Fibroblast of mammary gland (primary cell): ENCODE measurements around the gene ADAMTSL3.
A peak's percentile ranks its signal among the peaks of the same experiment; 100 is the strongest.

Source experiments
- DNase-seq: peaks from one replicate; pipeline ENCODE4 v3.0.0-alpha.2; 2010; ENCODE audit warnings: low read depth
- H3K4me3 ChIP-seq: 2 replicates; pipeline ENCODE4 v1.5.1; 2011; ENCODE audit warnings: low read depth, mild to moderate bottlenecking, low read length, moderate library complexity; ENCODE audit not compliant: control insufficient read depth
- TF ChIP-seq, protein P1 (sequence below): conservative IDR thresholded peaks from 2 replicates; pipeline ENCODE4 v1.5.1; 2011; ENCODE audit warnings: low read depth, low read length, inconsistent platforms; ENCODE audit not compliant: control insufficient read depth, insufficient read depth

The ADAMTSL3 gene

GRCh38 chr15:83830381-83830780 is 176.5 kb downstream of the ADAMTSL3 start:
- H3K4me3 ChIP-seq, result no peak overlapping the region
- no peak for DNase-seq
- TF ChIP-seq, protein P1, sequence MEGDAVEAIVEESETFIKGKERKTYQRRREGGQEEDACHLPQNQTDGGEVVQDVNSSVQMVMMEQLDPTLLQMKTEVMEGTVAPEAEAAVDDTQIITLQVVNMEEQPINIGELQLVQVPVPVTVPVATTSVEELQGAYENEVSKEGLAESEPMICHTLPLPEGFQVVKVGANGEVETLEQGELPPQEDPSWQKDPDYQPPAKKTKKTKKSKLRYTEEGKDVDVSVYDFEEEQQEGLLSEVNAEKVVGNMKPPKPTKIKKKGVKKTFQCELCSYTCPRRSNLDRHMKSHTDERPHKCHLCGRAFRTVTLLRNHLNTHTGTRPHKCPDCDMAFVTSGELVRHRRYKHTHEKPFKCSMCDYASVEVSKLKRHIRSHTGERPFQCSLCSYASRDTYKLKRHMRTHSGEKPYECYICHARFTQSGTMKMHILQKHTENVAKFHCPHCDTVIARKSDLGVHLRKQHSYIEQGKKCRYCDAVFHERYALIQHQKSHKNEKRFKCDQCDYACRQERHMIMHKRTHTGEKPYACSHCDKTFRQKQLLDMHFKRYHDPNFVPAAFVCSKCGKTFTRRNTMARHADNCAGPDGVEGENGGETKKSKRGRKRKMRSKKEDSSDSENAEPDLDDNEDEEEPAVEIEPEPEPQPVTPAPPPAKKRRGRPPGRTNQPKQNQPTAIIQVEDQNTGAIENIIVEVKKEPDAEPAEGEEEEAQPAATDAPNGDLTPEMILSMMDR, result no peak

- TF ChIP-seq, protein P1, result no peak
- DNase-seq, result no peak
- H3K4me3 ChIP-seq, result no peak overlapping the region
Measured at GRCh38 chr15:83833569-83833968, 179.6 kb downstream of the ADAMTSL3 start.

DNA sequence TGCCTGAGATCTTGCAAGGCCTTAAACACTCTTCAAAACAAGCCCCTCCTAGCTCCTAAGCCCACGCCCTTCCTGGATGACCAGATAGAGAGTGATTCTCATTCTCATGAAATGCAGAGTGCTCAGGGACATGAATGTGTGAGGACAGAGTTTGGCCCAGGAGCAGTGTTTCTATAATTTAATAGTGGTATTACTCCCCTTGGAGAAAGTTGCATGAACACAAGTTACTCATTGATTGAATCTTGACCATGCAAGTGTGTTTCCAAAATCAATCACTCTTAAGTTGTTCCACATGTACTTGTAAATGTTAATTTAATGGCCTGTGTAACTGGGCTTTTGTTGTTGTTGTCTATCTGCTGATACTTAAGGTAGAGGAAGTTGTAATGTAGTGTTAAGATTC is 181.6 kb downstream of the ADAMTSL3 start:
- TF ChIP-seq, protein P1, result no peak
- DNase-seq, result no peak
- no peak overlapping the region for H3K4me3 ChIP-seq

GRCh38 chr15:83837945-83838571 is 184.1 kb downstream of the ADAMTSL3 start:
- TF ChIP-seq, protein P1, result peak; percentile 59
- H3K4me3 ChIP-seq, result no peak overlapping the region
- peak; percentile 44 for DNase-seq

DNA sequence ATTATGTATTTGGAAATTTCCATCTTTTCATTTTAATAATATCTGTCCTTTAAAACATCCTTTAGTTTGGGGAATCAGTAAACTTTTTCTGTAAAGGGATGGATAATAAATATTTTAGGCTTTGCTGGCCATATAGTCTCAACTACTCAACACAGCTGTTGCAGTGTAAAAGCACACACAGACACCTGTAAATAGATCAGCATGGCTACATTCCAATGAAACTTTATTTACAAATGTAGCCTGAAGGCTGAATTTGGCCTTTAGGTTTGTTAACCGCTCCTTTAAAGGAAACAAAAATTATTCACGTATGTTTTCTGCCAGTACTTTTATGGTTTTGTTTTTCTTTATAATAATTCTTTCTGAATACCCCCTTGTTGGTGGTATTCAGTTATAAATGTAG is 184.8 kb downstream of the ADAMTSL3 start:
- no peak for DNase-seq

GRCh38 chr15:83842281-83842680 is 188.4 kb downstream of the ADAMTSL3 start:
- no peak overlapping the region for H3K4me3 ChIP-seq
- DNase-seq, result no peak
- TF ChIP-seq, protein P1, result no peak

More for the DNA sequence above, 184.8 kb downstream of the ADAMTSL3 start:
- H3K4me3 ChIP-seq, result no peak overlapping the region
- TF ChIP-seq, protein P1, result no peak
